ENCODE data around the gene GNAT3. TPM values are rescaled to one million over a fixed set of nuclear protein-coding genes. Genes with fewer than 3 reads are reported as not detected.

Gene GNAT3
- total and polyA plus RNA-seq, 2 of the 8 experiments (the other 6 are each of a cell fraction or from before 2014, with no cell fraction given): not detected

GRCh38 chr7:80521809-80522208, 9.9 kb upstream of the GNAT3 start (continued):
- TF ChIP-seq CHD7 (IDR thresholded peaks at IDR 0.05; ENCODE audit: insufficient replicate concordance, low read length) (no peak), ZNF274 (IDR thresholded peaks at IDR 0.05; ENCODE audit: borderline replicate concordance, extremely low read depth, low read length) (no peak)

Measured in H1 (cell line).